ENCODE measurements around the gene RPS6KA2.

DNA sequence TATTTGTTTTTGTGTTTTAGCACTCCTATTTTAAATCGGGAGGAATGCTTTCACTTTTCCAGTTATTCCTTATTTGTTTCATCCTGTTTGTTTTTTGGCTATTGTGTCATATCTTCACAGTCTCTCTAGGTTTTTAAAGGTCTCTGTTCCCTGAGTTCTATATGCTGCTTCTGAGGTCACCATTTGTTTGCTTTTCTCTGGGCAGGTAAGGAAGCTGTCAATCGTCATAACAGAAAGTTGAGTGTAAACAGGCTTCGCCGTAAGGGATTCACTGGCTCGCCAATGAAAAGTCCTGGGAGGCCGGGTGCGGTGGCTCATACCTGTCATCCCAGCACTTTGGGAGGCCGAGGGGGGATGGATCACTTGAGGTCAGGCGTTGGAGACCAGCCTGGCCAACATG lies 48.7 kb upstream of the RPS6KA2 start:
- TF ChIP-seq, protein P1, sequence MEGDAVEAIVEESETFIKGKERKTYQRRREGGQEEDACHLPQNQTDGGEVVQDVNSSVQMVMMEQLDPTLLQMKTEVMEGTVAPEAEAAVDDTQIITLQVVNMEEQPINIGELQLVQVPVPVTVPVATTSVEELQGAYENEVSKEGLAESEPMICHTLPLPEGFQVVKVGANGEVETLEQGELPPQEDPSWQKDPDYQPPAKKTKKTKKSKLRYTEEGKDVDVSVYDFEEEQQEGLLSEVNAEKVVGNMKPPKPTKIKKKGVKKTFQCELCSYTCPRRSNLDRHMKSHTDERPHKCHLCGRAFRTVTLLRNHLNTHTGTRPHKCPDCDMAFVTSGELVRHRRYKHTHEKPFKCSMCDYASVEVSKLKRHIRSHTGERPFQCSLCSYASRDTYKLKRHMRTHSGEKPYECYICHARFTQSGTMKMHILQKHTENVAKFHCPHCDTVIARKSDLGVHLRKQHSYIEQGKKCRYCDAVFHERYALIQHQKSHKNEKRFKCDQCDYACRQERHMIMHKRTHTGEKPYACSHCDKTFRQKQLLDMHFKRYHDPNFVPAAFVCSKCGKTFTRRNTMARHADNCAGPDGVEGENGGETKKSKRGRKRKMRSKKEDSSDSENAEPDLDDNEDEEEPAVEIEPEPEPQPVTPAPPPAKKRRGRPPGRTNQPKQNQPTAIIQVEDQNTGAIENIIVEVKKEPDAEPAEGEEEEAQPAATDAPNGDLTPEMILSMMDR (conservative IDR thresholded peaks at IDR 0.05), result no peak
- TF ChIP-seq EZH2 (IDR thresholded peaks at IDR 0.05; ENCODE audit: low read depth), result no peak
